VCaP (cell line): ENCODE measurements around the gene PRKCE.

ENCODE experiments used
- H3K27ac ChIP-seq: fragments of 450-650 bp; 2 replicates; pipeline ENCODE4 v1.5.1; 2017
- CTCF ChIP-seq: fragments of 450-650 bp; conservative IDR thresholded peaks from 2 replicates; pipeline ENCODE4 v1.5.1; 2017; ENCODE audit warnings: mild to moderate bottlenecking, moderate library complexity

Gene PRKCE

GRCh38 chr2:45670646-45671045, 19.2 kb downstream of the PRKCE start:
- TF ChIP-seq CTCF = no peak
- peak overlapping the region; percentile 61 for H3K27ac ChIP-seq

- H3K27ac ChIP-seq = no peak overlapping the region
- TF ChIP-seq CTCF = no peak
Measured at GRCh38 chr2:45672138-45672537, 20.7 kb downstream of the PRKCE start.

DNA sequence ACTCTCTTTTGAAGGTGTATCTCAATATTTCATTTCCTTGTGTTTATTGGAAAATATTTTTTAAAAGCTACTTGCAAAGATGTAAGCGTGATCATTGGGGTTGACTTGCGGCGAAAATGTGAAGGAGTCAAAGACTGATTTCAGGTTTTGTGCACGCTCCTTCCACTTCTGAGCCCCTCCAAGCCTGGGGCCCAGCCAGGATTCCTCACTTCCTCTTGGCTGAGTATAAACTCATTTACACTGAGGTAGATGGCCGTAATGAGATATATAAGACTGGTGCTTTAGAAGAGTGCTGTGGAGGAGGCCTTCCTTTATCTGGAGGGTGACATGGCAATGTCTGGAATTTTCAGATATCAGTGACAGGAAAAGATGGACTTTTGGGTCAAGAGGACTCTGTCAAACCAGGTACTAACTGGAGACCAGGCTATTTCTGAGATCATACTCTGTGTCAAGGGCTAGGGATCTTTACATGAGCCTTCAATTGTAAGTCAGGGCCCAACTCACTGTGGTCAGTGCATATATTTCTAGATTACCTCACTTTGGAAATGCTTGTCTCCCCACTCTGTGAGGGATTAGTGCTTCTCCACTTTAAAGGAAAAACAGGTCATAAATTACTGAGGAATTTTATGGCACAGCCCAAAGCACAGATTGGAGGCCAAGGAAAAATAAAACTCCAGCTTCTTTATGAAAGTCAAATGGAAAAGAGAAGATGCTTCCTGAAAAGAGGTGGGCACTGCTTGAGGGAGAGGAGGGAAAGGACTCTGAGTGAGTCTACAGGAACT, 22.8 kb downstream of the PRKCE start:
- TF ChIP-seq CTCF = no peak
- H3K27ac ChIP-seq = peak overlapping the region; percentile 80

- no peak for TF ChIP-seq CTCF
- H3K27ac ChIP-seq = peak overlapping the region; percentile 80
Measured at GRCh38 chr2:45675263-45675812, 23.9 kb downstream of the PRKCE start.

GRCh38 chr2:45676088-45676487, 24.6 kb downstream of the PRKCE start:
- no peak for TF ChIP-seq CTCF
- H3K27ac ChIP-seq = peak overlapping the region; percentile 80

DNA sequence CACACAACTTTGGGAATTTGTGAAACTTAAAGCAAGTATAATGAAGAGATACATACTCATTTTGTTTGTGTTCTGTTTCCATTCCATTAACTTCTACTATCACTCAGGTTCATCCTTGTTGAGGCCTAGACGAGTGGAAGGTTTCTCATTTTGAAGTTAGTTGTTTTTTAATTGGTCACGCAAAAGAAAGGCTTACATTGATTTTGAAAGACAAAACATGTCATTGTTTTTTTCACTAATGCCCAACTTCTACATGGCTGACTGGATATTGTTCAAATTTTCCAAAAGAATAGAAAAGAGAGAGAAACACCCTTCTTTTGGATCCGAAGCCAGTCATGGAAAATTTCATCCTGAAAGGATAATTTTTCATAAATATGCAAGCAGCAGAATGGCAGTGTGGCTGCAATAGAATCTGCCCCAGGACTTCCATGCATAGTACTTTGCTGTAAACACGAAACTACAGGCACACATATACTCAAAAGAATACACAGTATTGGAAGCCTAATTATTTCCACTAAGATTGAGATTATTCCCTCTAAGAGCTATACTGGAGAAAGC, 27.4 kb downstream of the PRKCE start:
- H3K27ac ChIP-seq = no peak overlapping the region
- no peak for TF ChIP-seq CTCF

- no peak overlapping the region for H3K27ac ChIP-seq
- no peak for TF ChIP-seq CTCF
Measured at GRCh38 chr2:45680351-45680967, 29.0 kb downstream of the PRKCE start.
